ENCODE data around the gene LRRC73.

DNA sequence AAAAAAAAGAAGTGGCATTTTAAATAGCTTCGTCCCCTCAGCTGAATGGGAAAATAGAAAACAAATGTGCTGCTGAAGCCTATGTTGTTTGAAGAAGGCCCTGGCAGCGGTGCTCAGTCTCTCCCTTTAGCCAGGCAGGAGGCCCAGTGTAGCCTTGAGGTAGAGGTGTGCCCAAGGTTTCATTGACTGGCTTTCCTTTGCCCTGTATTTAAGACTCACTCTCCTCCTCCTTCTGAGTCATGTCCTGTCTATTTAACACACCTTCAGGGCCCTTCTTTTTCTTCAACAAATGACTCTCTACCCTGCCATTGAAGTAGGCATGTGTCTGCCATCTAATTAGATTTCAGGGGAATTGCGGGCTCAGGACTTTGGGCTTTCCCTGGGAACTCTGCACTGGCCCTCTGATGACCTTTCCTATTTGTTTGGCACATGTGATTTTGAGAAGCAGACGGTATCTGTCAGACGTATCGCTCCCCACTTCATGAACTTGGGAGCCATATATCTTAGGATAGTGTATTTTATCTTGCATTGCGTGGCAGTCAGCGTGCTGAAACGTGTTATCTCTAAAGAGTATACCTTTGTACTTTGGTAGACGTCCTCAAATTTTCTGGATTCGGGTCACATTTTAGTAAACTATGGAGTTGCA is 28.4 kb downstream of the LRRC73 start:
- TF ChIP-seq, protein P1, sequence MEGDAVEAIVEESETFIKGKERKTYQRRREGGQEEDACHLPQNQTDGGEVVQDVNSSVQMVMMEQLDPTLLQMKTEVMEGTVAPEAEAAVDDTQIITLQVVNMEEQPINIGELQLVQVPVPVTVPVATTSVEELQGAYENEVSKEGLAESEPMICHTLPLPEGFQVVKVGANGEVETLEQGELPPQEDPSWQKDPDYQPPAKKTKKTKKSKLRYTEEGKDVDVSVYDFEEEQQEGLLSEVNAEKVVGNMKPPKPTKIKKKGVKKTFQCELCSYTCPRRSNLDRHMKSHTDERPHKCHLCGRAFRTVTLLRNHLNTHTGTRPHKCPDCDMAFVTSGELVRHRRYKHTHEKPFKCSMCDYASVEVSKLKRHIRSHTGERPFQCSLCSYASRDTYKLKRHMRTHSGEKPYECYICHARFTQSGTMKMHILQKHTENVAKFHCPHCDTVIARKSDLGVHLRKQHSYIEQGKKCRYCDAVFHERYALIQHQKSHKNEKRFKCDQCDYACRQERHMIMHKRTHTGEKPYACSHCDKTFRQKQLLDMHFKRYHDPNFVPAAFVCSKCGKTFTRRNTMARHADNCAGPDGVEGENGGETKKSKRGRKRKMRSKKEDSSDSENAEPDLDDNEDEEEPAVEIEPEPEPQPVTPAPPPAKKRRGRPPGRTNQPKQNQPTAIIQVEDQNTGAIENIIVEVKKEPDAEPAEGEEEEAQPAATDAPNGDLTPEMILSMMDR (IDR thresholded peaks at IDR 0.05 in 4 of 5, conservative IDR thresholded peaks at IDR 0.05 in 1 of 5), result no peak
- no peak for TF ChIP-seq POLR2A (IDR thresholded peaks at IDR 0.05)

All from gastrocnemius medialis (tissue), 4 donors.